ENCODE results near the gene NINJ2. TPM values are rescaled to one million over a fixed set of nuclear protein-coding genes. Genes with fewer than 3 reads are reported as not detected.

The NINJ2 gene
- polyA plus RNA-seq, 1 donor from 2014 or later, result not detected

DNA sequence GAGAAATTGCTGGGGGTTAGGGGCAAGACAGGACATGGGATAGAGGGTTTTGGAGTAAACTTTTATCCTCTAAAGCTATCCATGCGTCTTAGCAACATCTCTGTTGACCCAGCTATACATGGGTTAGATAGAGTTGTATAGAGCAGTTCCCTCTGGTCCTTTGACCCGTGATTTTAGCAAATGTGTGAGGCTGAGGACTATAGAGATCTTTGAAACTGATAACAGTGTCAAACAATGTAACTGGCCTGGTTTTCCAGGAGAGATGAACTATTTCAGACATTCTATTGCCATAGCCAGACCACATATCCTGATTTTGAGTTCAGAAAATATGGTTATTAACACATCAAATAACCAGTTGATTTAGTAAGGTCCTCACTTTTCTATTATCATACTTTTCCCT, 143.1 kb downstream of the NINJ2 start (continued):
- TF ChIP-seq SMC3 (conservative IDR thresholded peaks at IDR 0.05; ENCODE audit: poor library complexity) (no peak), MXI1 (conservative IDR thresholded peaks at IDR 0.05; ENCODE audit: poor library complexity, severe bottlenecking) (no peak)

- no peaks in the 10 kb centered on the region for H3K9me2 ChIP-seq (ENCODE audit: insufficient read depth, low read length)
- H3K36me3 ChIP-seq (ENCODE audit: insufficient read depth, low read length), result no peaks in the 10 kb centered on the region
- H3K4me3 ChIP-seq (ENCODE audit: low read length), result no peak overlapping the region
- TF ChIP-seq POLR2AphosphoS5 (IDR thresholded peaks at IDR 0.05), result no peak
- no peak for TF ChIP-seq RAD21 (conservative IDR thresholded peaks at IDR 0.05)
- no peak for TF ChIP-seq MXI1 (conservative IDR thresholded peaks at IDR 0.05; ENCODE audit: poor library complexity, severe bottlenecking)
- no peak for TF ChIP-seq CTCF (IDR thresholded peaks at IDR 0.05; ENCODE audit: poor library complexity, severe bottlenecking)
- no peak for TF ChIP-seq EP300 (conservative IDR thresholded peaks at IDR 0.05; ENCODE audit: poor library complexity, severe bottlenecking)
- no peak for TF ChIP-seq EZH2 (IDR thresholded peaks at IDR 0.05; ENCODE audit: borderline replicate concordance, insufficient read depth, low read length, poor library complexity, severe bottlenecking)
- no peak for TF ChIP-seq TAF1 (IDR thresholded peaks at IDR 0.05; ENCODE audit: low read depth)
- TF ChIP-seq REST (IDR thresholded peaks at IDR 0.05; ENCODE audit: borderline replicate concordance), result no peak
- no peak for TF ChIP-seq SMC3 (conservative IDR thresholded peaks at IDR 0.05; ENCODE audit: poor library complexity)
- H2AFZ ChIP-seq (ENCODE audit: low read depth, low read length), result no peak overlapping the region
- no peak overlapping the region for H3K4me2 ChIP-seq (ENCODE audit: low read length)
- H3K9ac ChIP-seq (ENCODE audit: low read length), result no peak overlapping the region
- no peak overlapping the region for H3K27ac ChIP-seq (ENCODE audit: low read length)
- H4K20me1 ChIP-seq (ENCODE audit: insufficient read depth), result no peaks in the 10 kb centered on the region
- no peaks in the 10 kb centered on the region for H3K79me2 ChIP-seq (replicated peaks; ENCODE audit: insufficient read depth, low read length)
- H3F3A ChIP-seq (ENCODE audit: insufficient read depth, low read length, poor library complexity, severe bottlenecking), result no peaks in the 10 kb centered on the region
- H3K9me3 ChIP-seq (ENCODE audit: low read length), result no peaks in the 10 kb centered on the region
- no peaks in the 10 kb centered on the region for H3K27me3 ChIP-seq (ENCODE audit: insufficient read depth, low read depth, low read length)
Observed at GRCh38 chr12:517538-517937, 145.7 kb downstream of the NINJ2 start.

Small RNA genes lying within 50 kb of the gene (small RNA-seq; reads per million reads assigned to genes)
- gene RNU7-103P, result 0 reads per million in 3 experiments

Other genes with a start within 250 kb of the NINJ2 start
- gene B4GALNT3, start 203.5 kb downstream of the NINJ2 start, polyA plus RNA-seq, result 5.1 and 6.7 TPM in 2 replicates
- gene WNK1, start 89.1 kb upstream of the NINJ2 start, polyA plus RNA-seq, result 25.9 and 35.5 TPM in 2 replicates